SK-N-SH (cell line): Measurements from ENCODE around the gene TMEM192. TPM values are rescaled to one million over a fixed set of nuclear protein-coding genes. Genes with fewer than 3 reads are reported as not detected.

Source experiments
- CTCF ChIA-PET: fragments of 300-600, 350-600 bp; formaldehyde crosslinking; extraction: SDS; loops from one replicate; lab custom pipeline; 2021; lab: Yijun Ruan, JAX
- POLR2A ChIA-PET: fragments of 350-600 bp; sonication (Branson Sonifier 250); formaldehyde crosslinking; extraction: SDS; loops from one replicate; lab custom pipeline; 2020; ENCODE audit warnings: antibody characterized with exemption, inconsistent platforms; lab: Yijun Ruan, JAX
- DNase-seq: peaks from one replicate; pipeline ENCODE4 v3.0.0; 2012
- H2AFZ ChIP-seq: fragments of 200-600 bp; sonication (generic); 2 replicates; pipeline ENCODE4 v1.8.1; 2016; ENCODE audit warnings: antibody characterized with exemption, mild to moderate bottlenecking, low read depth
- H3F3A ChIP-seq: fragments of 200-600 bp; sonication (generic); replicated peaks from 2 replicates; pipeline ENCODE3; 2016; ENCODE audit warnings: antibody characterized with exemption, mild to moderate bottlenecking; ENCODE audit not compliant: insufficient read depth
- H3K27ac ChIP-seq, 2 experiments: fragments of 200-500 bp in 1 of 2; fragments of 200-600 bp in 1 of 2; sonication (Bioruptor generic) in 1 of 2; sonication (generic), shearing (Covaris generic) in 1 of 2; 2 replicates each; pipeline versions ENCODE4 v1.5.1 to v1.6.1; 2014 to 2016; ENCODE audit warnings: low read depth in 2 of 2, inconsistent platforms in 1 of 2, low read length in 1 of 2, mild to moderate bottlenecking in 1 of 2, mixed read lengths in 1 of 2
- H3K27me3 ChIP-seq: fragments of 200-600 bp; sonication (generic), shearing (Covaris generic); 2 replicates; pipeline ENCODE4 v1.6.1; 2016; ENCODE audit warnings: mixed run types; ENCODE audit not compliant: insufficient read depth
- H3K36me3 ChIP-seq, 2 experiments: fragments of 200-500 bp in 1 of 2; fragments of 200-600 bp in 1 of 2; sonication (Bioruptor generic) in 1 of 2; sonication (generic) in 1 of 2; replicated peaks in 1 of 2; 2 replicates each; pipeline versions ENCODE3 to v1.5.1; 2014 to 2016; ENCODE audit warnings: low read length in 1 of 2, mild to moderate bottlenecking in 1 of 2; ENCODE audit not compliant: insufficient read depth in 2 of 2, control insufficient read depth in 1 of 2
- H3K4me1 ChIP-seq, 2 experiments: fragments of 200-500 bp in 1 of 2; fragments of 200-600 bp in 1 of 2; sonication (Bioruptor generic) in 1 of 2; sonication (generic), shearing (Covaris generic) in 1 of 2; 2 replicates each; pipeline versions ENCODE4 v1.5.1 to v1.6.1; 2014 to 2016; ENCODE audit warnings: low read depth in 1 of 2, low read length in 1 of 2, mixed run types in 1 of 2; ENCODE audit not compliant: insufficient read depth in 2 of 2, control insufficient read depth in 1 of 2
- H3K4me2 ChIP-seq: fragments of 200-600 bp; sonication (generic), shearing (Covaris generic); 2 replicates; pipeline ENCODE4 v1.6.1; 2017; ENCODE audit warnings: mixed run types
- H3K4me3 ChIP-seq, 2 experiments: fragments of 200-500 bp in 1 of 2; fragments of 200-600 bp in 1 of 2; sonication (Bioruptor generic) in 1 of 2; sonication (generic), shearing (Covaris generic) in 1 of 2; 2 replicates each; pipeline versions ENCODE4 v1.5.1 to v1.8.1; 2014 to 2016; ENCODE audit warnings: low read depth in 2 of 2, inconsistent platforms in 1 of 2, low read length in 1 of 2, mild to moderate bottlenecking in 1 of 2, mixed read lengths in 1 of 2, moderate library complexity in 1 of 2
- H3K79me2 ChIP-seq: fragments of 200-600 bp; sonication (generic); 2 replicates; pipeline ENCODE4 v1.8.1; 2017; ENCODE audit warnings: mild to moderate bottlenecking; ENCODE audit not compliant: insufficient read depth
- H3K9ac ChIP-seq: fragments of 200-600 bp; sonication (generic); 2 replicates; pipeline ENCODE4 v1.6.1; 2017; ENCODE audit warnings: mixed run types
- H3K9me2 ChIP-seq: fragments of 200-600 bp; sonication (generic); 2 replicates; pipeline ENCODE4 v1.6.1; 2017; ENCODE audit warnings: mixed run types
- H3K9me3 ChIP-seq: fragments of 200-600 bp; sonication (generic); 2 replicates; pipeline ENCODE4 v1.6.1; 2017; ENCODE audit warnings: mixed run types, mild to moderate bottlenecking, moderate library complexity
- H4K20me1 ChIP-seq: fragments of 200-600 bp; sonication (generic); 2 replicates; pipeline ENCODE4 v1.6.1; 2017; ENCODE audit warnings: mild to moderate bottlenecking, mixed run types; ENCODE audit not compliant: insufficient read depth
- CHD2 ChIP-seq: fragments of 150-350 bp; IDR thresholded peaks from 2 replicates; pipeline ENCODE4 v1.6.1; 2018; ENCODE audit warnings: low read length; ENCODE audit not compliant: partially characterized antibody
- CTCF ChIP-seq: fragments of 200-600 bp; sonication (generic); IDR thresholded peaks from 2 replicates; pipeline ENCODE4 v1.6.1; 2017; ENCODE audit warnings: antibody characterized with exemption, mild to moderate bottlenecking, moderate library complexity
- EZH2phosphoT487 ChIP-seq: fragments of 200-600 bp; sonication (generic); IDR thresholded peaks from 2 replicates; pipeline ENCODE4 v1.6.1; 2017; ENCODE audit warnings: low read depth, mixed run types, mild to moderate bottlenecking, antibody characterized with exemption, moderate library complexity, borderline replicate concordance
- FOXJ3 ChIP-seq: sonication (generic); formaldehyde crosslinking; IDR thresholded peaks from 2 replicates; pipeline ENCODE4 v1.5.1; 2020; ENCODE audit warnings: mild to moderate bottlenecking, missing genetic modification reagents
- FOXM1 ChIP-seq: IDR thresholded peaks from 2 replicates; pipeline ENCODE4 v1.4.0; 2012; ENCODE audit warnings: low read depth, mild to moderate bottlenecking
- GATA2 ChIP-seq: sonication (generic); formaldehyde crosslinking; IDR thresholded peaks from 2 replicates; pipeline ENCODE4 v1.5.0; 2020; ENCODE audit warnings: mild to moderate bottlenecking, missing genetic modification reagents
- JUND ChIP-seq: IDR thresholded peaks from 2 replicates; pipeline ENCODE4 v1.4.0; 2012
- NRF1 ChIP-seq: IDR thresholded peaks from 2 replicates; pipeline ENCODE4 v1.6.1; 2012; ENCODE audit warnings: low read depth, mild to moderate bottlenecking, low read length
- PBX3 ChIP-seq: IDR thresholded peaks from 2 replicates; pipeline ENCODE4; 2012
- RAD21 ChIP-seq: IDR thresholded peaks from 2 replicates; pipeline ENCODE4 v1.6.1; 2012; ENCODE audit warnings: mild to moderate bottlenecking, low read length
- RCOR1 ChIP-seq: fragments of 150-350 bp; IDR thresholded peaks from 2 replicates; pipeline ENCODE4 v1.6.1; 2017; ENCODE audit warnings: antibody characterized with exemption, low read length
- RXRA ChIP-seq: IDR thresholded peaks from 2 replicates; pipeline ENCODE4 v1.4.0; 2012; ENCODE audit warnings: low read depth, mild to moderate bottlenecking, borderline replicate concordance
- TEAD4 ChIP-seq: IDR thresholded peaks from 2 replicates; pipeline ENCODE4 v1.4.0; 2012; ENCODE audit warnings: mild to moderate bottlenecking, borderline replicate concordance; ENCODE audit not compliant: insufficient read depth
- USF2 ChIP-seq: fragments of 150-350 bp; IDR thresholded peaks from 2 replicates; pipeline ENCODE4 v1.6.1; 2017; ENCODE audit warnings: antibody characterized with exemption, low read length, low read depth, borderline replicate concordance
- YY1 ChIP-seq: IDR thresholded peaks from 2 replicates; pipeline ENCODE4 v1.4.0; 2012; ENCODE audit warnings: low read depth, mild to moderate bottlenecking
- WGBS: methylation state at CpG from one replicate; pipeline ENCODE4 v1.1.6; 2017; ENCODE audit warnings: low lambda C conversion rate; 5-methylcytosine and 5-hydroxymethylcytosine counted together
- polyA plus RNA-seq, 3 experiments: library from polyadenylated mRNA; depleted of rRNA; stranded (reverse); fragments of >200 nt; gene quantifications; 2 replicates each; pipeline ENCODE4 v1.2.3, GENCODE V29; 2012

Gene TMEM192
- polyA plus RNA-seq, 1 of the 3 experiments (the other 2 are of a cell fraction) = 9.1 TPM

- Histone ChIP-seq H3K79me2 (no peaks in the 10 kb centered on the region), H3K9me2 (no peaks in the 10 kb centered on the region), H2AFZ (no peak overlapping the region), H3K4me2 (no peak overlapping the region), H3K4me3 (no peak overlapping the region), H4K20me1 (no peaks in the 10 kb centered on the region), H3K27ac (no peak overlapping the region), H3K4me1 (no peaks in the 10 kb centered on the region; a peak in 1 of 4 replicates), H3K36me3 (no peaks in the 10 kb centered on the region), H3K9me3 (no peaks in the 10 kb centered on the region), H3K27me3 (no peaks in the 10 kb centered on the region; the same call in 1 of the 2 replicates), H3F3A (no peaks in the 10 kb centered on the region), H3K9ac (no peak overlapping the region)
- TF ChIP-seq EZH2phosphoT487 (no peak), CHD2 (no peak), CTCF (peak; percentile 40)
- CTCF ChIA-PET = no interaction called here
- POLR2A ChIA-PET = no interaction called here
- DNase-seq = no peak
- WGBS = 15% methylated on average over 1 of the region's 1 CpG
Observed at GRCh38 chr4:165060938-165061337, 51.7 kb downstream of the TMEM192 start.

GRCh38 chr4:165059386-165059785 is 53.3 kb downstream of the TMEM192 start:
- Histone ChIP-seq H4K20me1 (no peaks in the 10 kb centered on the region), H3K4me1 (no peaks in the 10 kb centered on the region; a peak in 1 of 4 replicates), H3F3A (no peaks in the 10 kb centered on the region), H3K9me3 (no peaks in the 10 kb centered on the region), H3K36me3 (no peaks in the 10 kb centered on the region), H3K4me2 (no peak overlapping the region), H3K4me3 (no peak overlapping the region), H3K9me2 (no peaks in the 10 kb centered on the region), H3K79me2 (no peaks in the 10 kb centered on the region), H3K9ac (no peak overlapping the region), H2AFZ (no peak overlapping the region), H3K27ac (no peak overlapping the region)
- peak; percentile 33 for DNase-seq
- CTCF ChIA-PET = no interaction called here
- TF ChIP-seq FOXM1 (no peak), JUND (no peak), YY1 (no peak), USF2 (no peak)
- TF ChIP-seq, all 33 proteins: peak for 0
- no peaks in the 10 kb centered on the region; the same call in 1 of the 2 replicates for H3K27me3 ChIP-seq
- WGBS = 17% methylated on average over 4 of the region's 4 CpGs
- POLR2A ChIA-PET = no interaction called here

GRCh38 chr4:165058666-165059065 is 54.0 kb downstream of the TMEM192 start:
- WGBS = 21% methylated on average over 2 of the region's 2 CpGs
- H4K20me1 ChIP-seq = no peaks in the 10 kb centered on the region
- H3K27me3 ChIP-seq = no peaks in the 10 kb centered on the region; the same call in 1 of the 2 replicates
- H3K9ac ChIP-seq = no peak overlapping the region
- no peaks in the 10 kb centered on the region for H3K36me3 ChIP-seq
- no peak overlapping the region for H3K4me2 ChIP-seq
- no peak overlapping the region for H3K4me3 ChIP-seq
- H3K27ac ChIP-seq = no peak overlapping the region
- H3K4me1 ChIP-seq = no peaks in the 10 kb centered on the region; a peak in 1 of 4 replicates
- H3K9me3 ChIP-seq = no peaks in the 10 kb centered on the region
- no peaks in the 10 kb centered on the region for H3F3A ChIP-seq
- no peaks in the 10 kb centered on the region for H3K79me2 ChIP-seq
- DNase-seq = no peak
- H3K9me2 ChIP-seq = no peaks in the 10 kb centered on the region
- ChIA-PET POLR2A (no interaction called here), CTCF (no interaction called here)
- H2AFZ ChIP-seq = no peak overlapping the region
- no peak for TF ChIP-seq GATA2 (CRISPR knock-in tag)
- TF ChIP-seq EZH2phosphoT487 = no peak
- TF ChIP-seq PBX3 = no peak
- no peak for TF ChIP-seq JUND
- no peak for TF ChIP-seq YY1
- TF ChIP-seq RAD21 = no peak
- TF ChIP-seq CTCF = no peak
- no peak for TF ChIP-seq NRF1
- no peak for TF ChIP-seq RXRA
- no peak for TF ChIP-seq FOXJ3 (CRISPR knock-in tag)
- no peak for TF ChIP-seq TEAD4
- no peak for TF ChIP-seq USF2
- no peak for TF ChIP-seq RCOR1
